A172 (cell line): ENCODE results near the gene HGFAC. TPM values are rescaled to one million over a fixed set of nuclear protein-coding genes. Genes with fewer than 3 reads are reported as not detected.
"Not testable (repeated sequence)": the region's sequence is repeated elsewhere in the genome, so short reads cannot be mapped to it uniquely, and the experiment has no call there.

Experiments used
- DNase-seq: peaks from one replicate; pipeline ENCODE4 v3.0.0-alpha.2; 2015; ENCODE audit warnings: low spot score
- total RNA-seq: library from RNA; depleted of rRNA; stranded (reverse); fragments of >200 nt; shearing (Covaris generic); gene quantifications from 2 replicates; pipeline ENCODE4 v1.2.3, GENCODE V29; 2014

HGFAC gene
- total RNA-seq, 1 experiment from 2014 or later, result not detected

- no peak for DNase-seq
Measured at GRCh38 chr4:3442460-3442958, 741 bp downstream of the HGFAC start.

GRCh38 chr4:3442959-3443749, 1.4 kb downstream of the HGFAC start:
- no peak for DNase-seq

DNA sequence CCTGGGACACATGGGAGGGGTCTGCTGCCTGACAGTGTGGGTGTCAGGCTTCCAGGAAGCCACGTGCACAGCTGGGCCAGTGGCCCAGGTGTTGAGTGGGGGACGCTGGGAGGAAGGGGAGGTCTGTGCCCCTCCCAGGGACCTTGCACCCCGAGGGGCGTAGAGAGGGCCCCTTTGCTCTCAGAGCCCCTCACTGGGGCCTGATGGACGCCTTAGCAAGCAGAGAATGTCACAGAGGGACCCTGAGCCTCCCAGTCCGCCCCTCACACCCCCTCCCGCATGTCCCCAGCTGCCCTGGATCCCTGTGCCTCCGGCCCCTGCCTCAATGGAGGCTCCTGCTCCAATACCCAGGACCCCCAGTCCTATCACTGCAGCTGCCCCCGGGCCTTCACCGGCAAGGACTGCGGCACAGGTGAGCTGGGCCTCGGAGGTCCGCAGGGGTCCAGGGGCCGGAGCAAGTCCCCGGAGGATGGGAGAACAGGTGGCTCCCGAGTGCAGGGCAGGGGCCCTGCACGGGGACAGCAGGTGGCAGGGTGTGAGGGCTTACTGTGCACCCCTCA, 2.1 kb downstream of the HGFAC start:
- DNase-seq, result no peak

GRCh38 chr4:3444351-3445110, 2.8 kb downstream of the HGFAC start:
- DNase-seq, result no peak

GRCh38 chr4:3445111-3445820, 3.5 kb downstream of the HGFAC start:
- DNase-seq, result no peak

- DNase-seq, result no peak
Measured at GRCh38 chr4:3445829-3446545, 4.2 kb downstream of the HGFAC start.

DNA sequence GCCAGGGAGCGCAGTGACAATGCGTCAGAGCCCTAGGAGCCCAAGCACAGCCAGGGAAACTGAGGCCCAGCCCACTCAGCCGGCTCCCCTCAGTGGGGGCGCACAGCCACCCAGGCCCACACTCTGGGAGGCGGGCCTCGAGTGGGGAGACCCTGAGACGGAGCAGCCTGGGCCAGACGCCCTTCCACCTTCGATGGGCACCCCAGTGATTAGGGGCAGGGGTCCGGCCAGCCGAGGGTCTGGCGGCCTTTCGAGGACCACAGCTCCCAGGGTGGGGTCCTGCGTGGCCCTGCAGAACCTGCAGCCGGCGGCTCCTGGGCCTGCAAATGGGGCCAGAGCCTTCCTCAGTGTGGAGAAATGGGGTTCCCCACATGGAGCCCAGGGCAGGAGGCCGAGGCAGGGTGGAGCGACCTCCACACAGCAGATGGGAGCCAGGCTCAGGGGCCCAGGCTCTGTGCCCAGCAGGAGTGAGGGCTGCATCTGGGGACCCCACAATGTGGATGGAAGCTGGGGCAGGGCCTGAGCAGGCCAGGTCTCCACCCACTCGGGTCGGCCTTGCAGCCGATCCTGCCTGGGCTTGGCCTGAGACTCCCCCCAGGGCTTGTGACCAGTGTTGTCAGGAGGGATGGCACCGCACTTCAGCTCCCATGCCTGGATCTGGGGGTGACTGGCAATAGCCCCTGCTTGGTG, 5.0 kb downstream of the HGFAC start:
- DNase-seq, result no peak

DNA sequence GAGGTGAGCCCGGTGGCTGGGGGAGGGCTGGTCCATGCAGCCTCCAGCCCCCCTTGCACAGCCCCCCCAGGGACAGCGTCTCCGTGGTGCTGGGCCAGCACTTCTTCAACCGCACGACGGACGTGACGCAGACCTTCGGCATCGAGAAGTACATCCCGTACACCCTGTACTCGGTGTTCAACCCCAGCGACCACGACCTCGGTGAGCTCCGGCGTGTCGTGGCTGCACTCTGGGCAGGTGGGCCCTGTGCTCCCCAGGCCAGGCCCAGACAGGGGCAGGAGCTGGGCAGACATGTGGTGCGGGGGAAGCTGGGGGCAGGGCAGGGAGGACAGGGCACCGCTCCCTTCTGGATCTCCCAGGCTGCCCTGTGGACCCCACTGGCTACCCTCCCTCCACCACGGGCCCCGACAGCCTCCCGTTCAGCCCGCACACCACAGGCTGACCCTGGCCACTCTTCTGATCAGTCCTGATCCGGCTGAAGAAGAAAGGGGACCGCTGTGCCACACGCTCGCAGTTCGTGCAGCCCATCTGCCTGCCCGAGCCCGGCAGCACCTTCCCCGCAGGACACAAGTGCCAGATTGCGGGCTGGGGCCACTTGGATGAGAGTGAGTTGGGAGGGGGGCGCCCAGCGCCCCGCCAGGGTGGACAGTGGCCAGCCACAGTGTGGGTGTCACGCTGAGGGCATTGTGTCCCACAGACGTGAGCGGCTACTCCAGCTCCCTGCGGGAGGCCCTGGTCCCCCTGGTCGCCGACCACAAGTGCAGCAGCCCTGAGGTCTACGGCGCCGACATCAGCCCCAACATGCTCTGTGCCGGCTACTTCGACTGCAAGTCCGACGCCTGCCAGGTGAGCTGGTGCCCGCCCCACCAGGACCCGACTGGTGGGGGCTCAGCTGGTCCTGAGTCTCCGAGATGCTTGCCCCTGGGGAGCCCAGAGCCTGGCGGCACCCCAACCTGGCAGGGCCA, 5.9 kb downstream of the HGFAC start:
- DNase-seq, result no peak

- no peak for DNase-seq
Measured at GRCh38 chr4:3449047-3449573, 7.3 kb downstream of the HGFAC start.

- DNase-seq, result no peak
Measured at GRCh38 chr4:3449574-3450534, 8.1 kb downstream of the HGFAC start.

DNA sequence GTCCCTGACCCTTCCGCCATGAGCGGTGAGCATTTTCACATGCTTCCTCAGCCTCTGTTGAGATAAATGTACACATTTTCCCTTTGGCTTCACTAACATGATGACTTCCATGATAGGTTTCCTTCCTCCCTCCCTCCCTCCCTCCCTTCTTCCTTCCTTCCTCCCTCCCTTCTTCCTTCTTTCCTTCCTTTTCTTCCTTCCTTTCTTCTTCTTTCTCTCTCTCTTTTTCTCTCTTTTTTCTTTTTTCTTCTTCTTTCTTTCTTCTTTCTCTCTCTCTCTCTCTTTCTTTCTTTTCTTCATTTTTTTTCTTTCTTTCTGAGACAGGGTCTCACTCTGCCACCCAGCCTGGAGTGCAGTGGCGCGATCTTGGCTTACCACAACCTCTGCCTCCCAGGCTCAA, 8.9 kb downstream of the HGFAC start:
- no peak for DNase-seq

GRCh38 chr4:3451956-3452355, 10.2 kb downstream of the HGFAC start:
- no peak for DNase-seq

GRCh38 chr4:3452376-3452775, 10.6 kb downstream of the HGFAC start:
- no peak for DNase-seq

- DNase-seq, result not testable (repeated sequence)
Measured at GRCh38 chr4:3455596-3455995, 13.8 kb downstream of the HGFAC start.

GRCh38 chr4:3458371-3458770, 16.6 kb downstream of the HGFAC start:
- DNase-seq, result no peak

GRCh38 chr4:3459156-3459555, 17.4 kb downstream of the HGFAC start:
- DNase-seq, result not testable (repeated sequence)

DNA sequence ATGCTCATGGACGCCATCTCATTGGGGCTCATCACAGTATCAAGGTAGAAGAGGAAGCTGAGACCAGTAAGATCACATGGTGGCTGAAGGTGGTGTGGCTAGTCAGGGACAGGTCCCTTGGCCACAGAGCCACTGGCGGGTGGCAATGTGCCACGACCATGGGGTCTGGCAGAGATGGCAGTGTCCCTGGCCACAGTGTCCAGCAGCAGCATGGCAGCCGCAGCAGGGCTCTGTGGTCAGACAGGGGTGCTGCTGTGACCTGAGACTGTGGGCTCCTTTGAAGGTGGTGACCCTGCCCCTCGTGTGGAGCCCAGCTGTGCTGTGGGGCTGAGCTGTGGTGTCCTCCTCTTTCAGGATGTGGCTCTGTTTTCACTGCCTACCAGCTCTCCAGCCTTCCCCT, 19.2 kb downstream of the HGFAC start:
- no peak for DNase-seq
